ENCODE results near the gene IL19.

Gene IL19

DNA sequence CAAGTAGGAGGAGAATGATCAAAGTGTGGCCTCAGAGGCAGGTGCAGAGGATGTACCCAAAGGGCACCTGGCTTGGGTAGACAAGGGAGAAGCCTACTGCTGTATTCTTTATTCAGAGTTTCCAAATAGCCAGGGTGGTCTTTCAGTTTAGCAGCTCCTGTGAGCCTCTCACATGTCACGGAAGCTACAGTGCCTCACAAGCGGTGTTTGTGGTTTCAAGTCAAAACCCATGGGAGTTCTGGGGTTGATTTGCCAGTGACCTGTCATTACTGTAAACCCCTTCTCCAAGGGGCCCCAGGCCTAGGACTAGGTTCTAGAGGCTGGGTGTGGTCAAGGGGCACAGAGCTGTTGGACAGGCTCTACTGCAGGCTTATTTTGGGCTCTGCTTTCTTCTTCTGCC lies 11.9 kb downstream of the IL19 start:
- H3K9ac ChIP-seq (ENCODE audit: low read depth, low read length), result peak overlapping the region; percentile 10; the same call in 1 of the 2 replicates
- TF ChIP-seq, protein P1, sequence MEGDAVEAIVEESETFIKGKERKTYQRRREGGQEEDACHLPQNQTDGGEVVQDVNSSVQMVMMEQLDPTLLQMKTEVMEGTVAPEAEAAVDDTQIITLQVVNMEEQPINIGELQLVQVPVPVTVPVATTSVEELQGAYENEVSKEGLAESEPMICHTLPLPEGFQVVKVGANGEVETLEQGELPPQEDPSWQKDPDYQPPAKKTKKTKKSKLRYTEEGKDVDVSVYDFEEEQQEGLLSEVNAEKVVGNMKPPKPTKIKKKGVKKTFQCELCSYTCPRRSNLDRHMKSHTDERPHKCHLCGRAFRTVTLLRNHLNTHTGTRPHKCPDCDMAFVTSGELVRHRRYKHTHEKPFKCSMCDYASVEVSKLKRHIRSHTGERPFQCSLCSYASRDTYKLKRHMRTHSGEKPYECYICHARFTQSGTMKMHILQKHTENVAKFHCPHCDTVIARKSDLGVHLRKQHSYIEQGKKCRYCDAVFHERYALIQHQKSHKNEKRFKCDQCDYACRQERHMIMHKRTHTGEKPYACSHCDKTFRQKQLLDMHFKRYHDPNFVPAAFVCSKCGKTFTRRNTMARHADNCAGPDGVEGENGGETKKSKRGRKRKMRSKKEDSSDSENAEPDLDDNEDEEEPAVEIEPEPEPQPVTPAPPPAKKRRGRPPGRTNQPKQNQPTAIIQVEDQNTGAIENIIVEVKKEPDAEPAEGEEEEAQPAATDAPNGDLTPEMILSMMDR (IDR thresholded peaks at IDR 0.05; ENCODE audit: borderline replicate concordance, extremely low read depth, low read length, poor library complexity, severe bottlenecking), result no peak
- TF ChIP-seq EZH2 (IDR thresholded peaks at IDR 0.05; ENCODE audit: borderline replicate concordance, low read depth, low read length, severe bottlenecking), result no peak
- H3K27me3 ChIP-seq (ENCODE audit: insufficient read depth, low read length, poor library complexity), result no peaks in the 10 kb centered on the region
- no peaks in the 10 kb centered on the region for H3K79me2 ChIP-seq (ENCODE audit: insufficient read depth, low read length)
- peak; percentile 96 for ATAC-seq (ENCODE audit: insufficient read depth, low read depth)
- no peaks in the 10 kb centered on the region for H3K9me3 ChIP-seq (ENCODE audit: insufficient read depth, low read length, severe bottlenecking)
- H4K20me1 ChIP-seq (ENCODE audit: insufficient read depth, low read length), result no peaks in the 10 kb centered on the region
- DNase-seq, result peak; percentile 80
- H3K4me2 ChIP-seq (ENCODE audit: insufficient read depth, low read length), result peak overlapping the region; percentile 18; the same call in 1 of the 2 replicates
- no peak overlapping the region for H3K4me3 ChIP-seq (ENCODE audit: low read depth in 1 of 2, low read length in 2 of 2)
- peak overlapping the region; percentile 74 for H3K27ac ChIP-seq (ENCODE audit: low read length)
- no peaks in the 10 kb centered on the region for H3K36me3 ChIP-seq (ENCODE audit: insufficient read depth, low read length)
- H2AFZ ChIP-seq (ENCODE audit: low read depth, low read length), result no peak overlapping the region
- H3K4me1 ChIP-seq (ENCODE audit: insufficient read depth, low read length), result peaks cover 38% of the 10 kb centered on the region

DNA sequence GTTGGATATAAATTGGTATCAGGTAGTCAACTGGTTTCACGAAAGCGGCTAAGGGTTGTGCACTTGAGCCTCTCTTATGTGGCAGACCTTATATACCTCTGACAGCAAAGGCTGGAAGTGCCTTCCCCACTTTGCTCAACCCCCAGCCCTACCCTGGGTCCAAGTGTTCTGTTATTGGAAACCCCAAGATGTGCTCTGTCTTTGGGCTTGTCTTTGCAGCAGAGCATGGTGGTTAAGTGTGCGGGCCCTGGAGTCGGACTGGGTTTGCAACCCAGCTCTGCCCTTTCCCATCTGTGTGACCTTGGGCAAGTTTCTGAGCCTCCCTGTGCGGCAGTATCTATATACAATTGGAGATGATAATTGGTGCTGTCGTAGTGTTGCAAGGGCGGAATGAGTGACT lies 12.9 kb downstream of the IL19 start:
- DNase-seq (no peak), ATAC-seq (ENCODE audit: insufficient read depth, low read depth) (no peak)
- H3K4me2 ChIP-seq (ENCODE audit: insufficient read depth, low read length), result no peak overlapping the region
- no peak overlapping the region for H3K9ac ChIP-seq (ENCODE audit: low read depth, low read length)
- H3K27ac ChIP-seq (ENCODE audit: low read length), result peak overlapping the region; percentile 33; the same call in 1 of the 2 replicates
- H3K27me3 ChIP-seq (ENCODE audit: insufficient read depth, low read length, poor library complexity), result no peaks in the 10 kb centered on the region
- TF ChIP-seq, protein P1 (IDR thresholded peaks at IDR 0.05; ENCODE audit: borderline replicate concordance, extremely low read depth, low read length, poor library complexity, severe bottlenecking), result no peak
- TF ChIP-seq EZH2 (IDR thresholded peaks at IDR 0.05; ENCODE audit: borderline replicate concordance, low read depth, low read length, severe bottlenecking), result no peak
- H3K9me3 ChIP-seq (ENCODE audit: insufficient read depth, low read length, severe bottlenecking), result no peaks in the 10 kb centered on the region
- H3K4me3 ChIP-seq (ENCODE audit: low read depth in 1 of 2, low read length in 2 of 2), result no peak overlapping the region
- H3K36me3 ChIP-seq (ENCODE audit: insufficient read depth, low read length), result no peaks in the 10 kb centered on the region
- H2AFZ ChIP-seq (ENCODE audit: low read depth, low read length), result no peak overlapping the region
- H3K79me2 ChIP-seq (ENCODE audit: insufficient read depth, low read length), result no peaks in the 10 kb centered on the region
- H4K20me1 ChIP-seq (ENCODE audit: insufficient read depth, low read length), result no peaks in the 10 kb centered on the region
- H3K4me1 ChIP-seq (ENCODE audit: insufficient read depth, low read length), result peaks cover 45% of the 10 kb centered on the region

DNA sequence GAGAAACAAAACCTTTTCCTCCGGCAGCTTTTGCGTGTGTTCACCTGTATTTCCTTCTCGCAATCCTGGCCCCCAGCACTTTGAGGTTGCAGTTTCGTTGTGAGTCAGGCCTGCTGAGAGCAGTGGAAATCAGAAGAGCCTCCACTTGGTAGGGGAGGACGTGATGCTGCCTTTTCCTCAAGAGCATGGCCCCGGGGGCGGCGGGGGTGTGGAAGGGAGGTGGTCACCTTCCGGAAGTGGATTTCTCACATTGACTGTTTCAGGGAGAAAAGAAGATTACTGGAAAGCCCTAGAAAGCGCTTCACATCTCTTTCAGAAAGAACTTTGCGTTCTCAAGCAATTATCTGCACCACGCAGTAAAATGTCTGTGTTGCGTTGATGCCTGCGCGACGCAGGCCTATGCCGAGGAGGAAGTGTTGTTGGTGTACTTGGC lies 13.9 kb downstream of the IL19 start:
- no peak overlapping the region for H2AFZ ChIP-seq (ENCODE audit: low read depth, low read length)
- H3K27ac ChIP-seq (ENCODE audit: low read length), result no peak overlapping the region
- TF ChIP-seq EZH2 (IDR thresholded peaks at IDR 0.05; ENCODE audit: borderline replicate concordance, low read depth, low read length, severe bottlenecking), result no peak
- TF ChIP-seq, protein P1 (IDR thresholded peaks at IDR 0.05; ENCODE audit: borderline replicate concordance, extremely low read depth, low read length, poor library complexity, severe bottlenecking), result no peak
- H3K4me3 ChIP-seq (ENCODE audit: low read depth in 1 of 2, low read length in 2 of 2), result no peak overlapping the region
- no peak overlapping the region for H3K9ac ChIP-seq (ENCODE audit: low read depth, low read length)
- no peaks in the 10 kb centered on the region for H3K79me2 ChIP-seq (ENCODE audit: insufficient read depth, low read length)
- DNase-seq (no peak), ATAC-seq (ENCODE audit: insufficient read depth, low read depth) (no peak)
- H3K36me3 ChIP-seq (ENCODE audit: insufficient read depth, low read length), result no peaks in the 10 kb centered on the region
- H3K4me1 ChIP-seq (ENCODE audit: insufficient read depth, low read length), result peaks cover 45% of the 10 kb centered on the region
- H3K9me3 ChIP-seq (ENCODE audit: insufficient read depth, low read length, severe bottlenecking), result no peaks in the 10 kb centered on the region
- H4K20me1 ChIP-seq (ENCODE audit: insufficient read depth, low read length), result no peaks in the 10 kb centered on the region
- H3K4me2 ChIP-seq (ENCODE audit: insufficient read depth, low read length), result no peak overlapping the region
- no peaks in the 10 kb centered on the region for H3K27me3 ChIP-seq (ENCODE audit: insufficient read depth, low read length, poor library complexity)
